A549 (cell line): ENCODE data around the gene PDE3A.

Source experiments
- EP300 ChIP-seq, 2 experiments: fragments of >200 bp; sonication (Bioruptor Twin); formaldehyde crosslinking; IDR thresholded peaks; 2 replicates in 1 of 2; 3 replicates in 1 of 2; pipeline ENCODE4 v1.6.1; 2016 to 2017
- KDM1A ChIP-seq: fragments of 200-600 bp; sonication (generic); IDR thresholded peaks from 2 replicates; pipeline ENCODE4 v1.6.1; 2016; ENCODE audit warnings: low read depth, mild to moderate bottlenecking
- MAX ChIP-seq: IDR thresholded peaks from 2 replicates; pipeline ENCODE4 v1.6.1; 2012
- MYC ChIP-seq: IDR thresholded peaks from 2 replicates; pipeline ENCODE4 v1.6.1; 2012; ENCODE audit warnings: mild to moderate bottlenecking, inconsistent platforms, low read length, improper control_type of control experiment, borderline replicate concordance
- POLR2A ChIP-seq: IDR thresholded peaks from 2 replicates; pipeline ENCODE4 v1.6.1; 2012; ENCODE audit warnings: mild to moderate bottlenecking, low read length
- TF ChIP-seq, protein P1 (sequence below): fragments of >200 bp; sonication (Bioruptor Twin); formaldehyde crosslinking; IDR thresholded peaks from 3 replicates; pipeline ENCODE4 v1.5.1; 2016

DNA sequence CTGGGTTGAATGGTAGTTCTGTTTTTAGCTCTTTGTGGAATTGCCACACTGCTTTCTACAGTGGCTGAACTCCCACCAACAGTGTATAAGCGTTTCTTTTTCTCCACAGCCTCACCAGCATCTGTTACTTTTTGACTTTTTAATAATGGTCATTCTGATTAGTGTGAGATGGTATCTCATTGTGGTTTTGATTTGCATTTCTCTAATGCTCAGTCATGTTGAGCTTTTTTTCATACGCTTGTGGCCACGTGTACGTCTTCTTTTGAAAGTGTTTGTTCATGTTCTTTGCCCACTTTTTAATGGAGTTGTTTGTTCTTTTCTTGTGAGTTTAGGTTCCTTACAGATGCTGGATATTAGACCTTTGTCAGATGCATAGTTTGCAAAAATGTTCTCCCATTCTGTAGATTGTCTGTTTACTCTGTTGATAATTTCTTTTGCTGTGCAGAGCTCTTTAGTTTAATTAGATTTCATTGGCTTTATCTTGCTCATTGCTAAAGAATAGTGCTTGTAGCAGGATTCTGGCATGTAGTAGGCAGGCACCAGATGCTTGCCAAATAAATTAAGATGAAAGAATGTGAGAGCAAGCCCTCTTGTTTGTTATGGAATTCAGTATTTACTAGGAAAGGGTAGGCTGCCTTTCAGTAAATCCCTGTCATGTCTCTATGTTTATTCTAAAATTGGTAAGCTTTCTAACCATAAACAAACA lies 86.8 kb downstream of the PDE3A start:
- TF ChIP-seq MYC (no peak), MAX (no peak), EP300 (IDR thresholded peaks at IDR 0.05) (no peak), KDM1A (no peak), POLR2A (no peak)
- TF ChIP-seq, protein P1, sequence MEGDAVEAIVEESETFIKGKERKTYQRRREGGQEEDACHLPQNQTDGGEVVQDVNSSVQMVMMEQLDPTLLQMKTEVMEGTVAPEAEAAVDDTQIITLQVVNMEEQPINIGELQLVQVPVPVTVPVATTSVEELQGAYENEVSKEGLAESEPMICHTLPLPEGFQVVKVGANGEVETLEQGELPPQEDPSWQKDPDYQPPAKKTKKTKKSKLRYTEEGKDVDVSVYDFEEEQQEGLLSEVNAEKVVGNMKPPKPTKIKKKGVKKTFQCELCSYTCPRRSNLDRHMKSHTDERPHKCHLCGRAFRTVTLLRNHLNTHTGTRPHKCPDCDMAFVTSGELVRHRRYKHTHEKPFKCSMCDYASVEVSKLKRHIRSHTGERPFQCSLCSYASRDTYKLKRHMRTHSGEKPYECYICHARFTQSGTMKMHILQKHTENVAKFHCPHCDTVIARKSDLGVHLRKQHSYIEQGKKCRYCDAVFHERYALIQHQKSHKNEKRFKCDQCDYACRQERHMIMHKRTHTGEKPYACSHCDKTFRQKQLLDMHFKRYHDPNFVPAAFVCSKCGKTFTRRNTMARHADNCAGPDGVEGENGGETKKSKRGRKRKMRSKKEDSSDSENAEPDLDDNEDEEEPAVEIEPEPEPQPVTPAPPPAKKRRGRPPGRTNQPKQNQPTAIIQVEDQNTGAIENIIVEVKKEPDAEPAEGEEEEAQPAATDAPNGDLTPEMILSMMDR, result no peak
